ENCODE measurements around the gene ATP6V1G3. TPM values are rescaled to one million over a fixed set of nuclear protein-coding genes. Genes with fewer than 3 reads are reported as not detected.

Gene ATP6V1G3
- total RNA-seq, 1 donor = 0.43 TPM

- no peak for DNase-seq (ENCODE audit: low read depth)
- TF ChIP-seq, protein P1, sequence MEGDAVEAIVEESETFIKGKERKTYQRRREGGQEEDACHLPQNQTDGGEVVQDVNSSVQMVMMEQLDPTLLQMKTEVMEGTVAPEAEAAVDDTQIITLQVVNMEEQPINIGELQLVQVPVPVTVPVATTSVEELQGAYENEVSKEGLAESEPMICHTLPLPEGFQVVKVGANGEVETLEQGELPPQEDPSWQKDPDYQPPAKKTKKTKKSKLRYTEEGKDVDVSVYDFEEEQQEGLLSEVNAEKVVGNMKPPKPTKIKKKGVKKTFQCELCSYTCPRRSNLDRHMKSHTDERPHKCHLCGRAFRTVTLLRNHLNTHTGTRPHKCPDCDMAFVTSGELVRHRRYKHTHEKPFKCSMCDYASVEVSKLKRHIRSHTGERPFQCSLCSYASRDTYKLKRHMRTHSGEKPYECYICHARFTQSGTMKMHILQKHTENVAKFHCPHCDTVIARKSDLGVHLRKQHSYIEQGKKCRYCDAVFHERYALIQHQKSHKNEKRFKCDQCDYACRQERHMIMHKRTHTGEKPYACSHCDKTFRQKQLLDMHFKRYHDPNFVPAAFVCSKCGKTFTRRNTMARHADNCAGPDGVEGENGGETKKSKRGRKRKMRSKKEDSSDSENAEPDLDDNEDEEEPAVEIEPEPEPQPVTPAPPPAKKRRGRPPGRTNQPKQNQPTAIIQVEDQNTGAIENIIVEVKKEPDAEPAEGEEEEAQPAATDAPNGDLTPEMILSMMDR (IDR thresholded peaks at IDR 0.05; ENCODE audit: insufficient read depth, low read depth, low read length) = no peak
Measured at GRCh38 chr1:198556971-198557370, 16.5 kb upstream of the ATP6V1G3 start.

GRCh38 chr1:198552668-198553416, 12.4 kb upstream of the ATP6V1G3 start:
- no peak overlapping the region for H3K4me3 ChIP-seq (ENCODE audit: low read depth, low read length)
- TF ChIP-seq, protein P1 (IDR thresholded peaks at IDR 0.05; ENCODE audit: insufficient read depth, low read depth, low read length) = peak; percentile 11
- DNase-seq (ENCODE audit: low read depth) = no peak

More at GRCh38 chr1:198556971-198557370, 16.5 kb upstream of the ATP6V1G3 start:
- no peak overlapping the region for H3K4me3 ChIP-seq (ENCODE audit: low read depth, low read length)

GRCh38 chr1:198550941-198551524, 10.6 kb upstream of the ATP6V1G3 start:
- TF ChIP-seq, protein P1 (IDR thresholded peaks at IDR 0.05; ENCODE audit: insufficient read depth, low read depth, low read length) = no peak
- DNase-seq (ENCODE audit: low read depth) = no peak
- H3K4me3 ChIP-seq (ENCODE audit: low read depth, low read length) = no peak overlapping the region

- TF ChIP-seq, protein P1 (IDR thresholded peaks at IDR 0.05; ENCODE audit: insufficient read depth, low read depth, low read length) = no peak
- H3K4me3 ChIP-seq (ENCODE audit: low read depth, low read length) = no peak overlapping the region
- DNase-seq (ENCODE audit: low read depth) = no peak
Measured at GRCh38 chr1:198549866-198550265, 9.4 kb upstream of the ATP6V1G3 start.

DNA sequence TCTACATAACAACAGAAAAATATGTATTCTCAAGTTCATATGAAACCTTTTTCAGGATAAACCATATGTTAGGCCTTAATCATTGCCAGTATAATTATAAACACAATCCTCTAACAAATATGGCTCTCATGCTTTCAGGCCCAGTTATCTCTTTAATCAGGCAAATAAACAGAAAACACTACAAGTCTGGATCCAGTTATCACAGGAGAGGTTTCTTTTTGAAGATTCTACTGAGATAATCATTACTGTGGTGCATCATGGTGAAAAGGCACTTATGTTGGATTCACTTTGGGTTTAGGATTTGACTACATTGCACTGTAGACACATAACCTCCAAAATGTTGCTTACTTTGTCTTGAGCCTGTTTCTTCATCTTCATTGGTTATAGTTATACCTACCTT, 8.4 kb upstream of the ATP6V1G3 start:
- TF ChIP-seq, protein P1 (IDR thresholded peaks at IDR 0.05; ENCODE audit: insufficient read depth, low read depth, low read length) = no peak
- H3K4me3 ChIP-seq (ENCODE audit: low read depth, low read length) = no peak overlapping the region
- DNase-seq (ENCODE audit: low read depth) = no peak

GRCh38 chr1:198545156-198545555, 4.7 kb upstream of the ATP6V1G3 start:
- no peak overlapping the region for H3K4me3 ChIP-seq (ENCODE audit: low read depth, low read length)
- no peak for DNase-seq (ENCODE audit: low read depth)
- TF ChIP-seq, protein P1 (IDR thresholded peaks at IDR 0.05; ENCODE audit: insufficient read depth, low read depth, low read length) = no peak

Data from fibroblast of villous mesenchyme (primary cell).